Body of pancreas (tissue), 4 donors: ENCODE measurements around the gene ASTN1.

Experiments used
- POLR2A ChIP-seq, 3 donors: fragments of 450-650 bp; IDR thresholded peaks; one replicate each; pipeline ENCODE4 v1.6.1; 2016; ENCODE audit warnings: antibody characterized with exemption in 3 of 3, mild to moderate bottlenecking in 2 of 3
- TF ChIP-seq, protein P1 (sequence below), 7 experiments: fragments of 450-650 bp in 4 of 7; fragments of 200-600 bp in 3 of 7; sonication (generic) in 3 of 7; IDR thresholded peaks; one replicate each; pipeline ENCODE4 v1.5.1; 2016 to 2019; ENCODE audit warnings: antibody characterized with exemption in 7 of 7

DNA sequence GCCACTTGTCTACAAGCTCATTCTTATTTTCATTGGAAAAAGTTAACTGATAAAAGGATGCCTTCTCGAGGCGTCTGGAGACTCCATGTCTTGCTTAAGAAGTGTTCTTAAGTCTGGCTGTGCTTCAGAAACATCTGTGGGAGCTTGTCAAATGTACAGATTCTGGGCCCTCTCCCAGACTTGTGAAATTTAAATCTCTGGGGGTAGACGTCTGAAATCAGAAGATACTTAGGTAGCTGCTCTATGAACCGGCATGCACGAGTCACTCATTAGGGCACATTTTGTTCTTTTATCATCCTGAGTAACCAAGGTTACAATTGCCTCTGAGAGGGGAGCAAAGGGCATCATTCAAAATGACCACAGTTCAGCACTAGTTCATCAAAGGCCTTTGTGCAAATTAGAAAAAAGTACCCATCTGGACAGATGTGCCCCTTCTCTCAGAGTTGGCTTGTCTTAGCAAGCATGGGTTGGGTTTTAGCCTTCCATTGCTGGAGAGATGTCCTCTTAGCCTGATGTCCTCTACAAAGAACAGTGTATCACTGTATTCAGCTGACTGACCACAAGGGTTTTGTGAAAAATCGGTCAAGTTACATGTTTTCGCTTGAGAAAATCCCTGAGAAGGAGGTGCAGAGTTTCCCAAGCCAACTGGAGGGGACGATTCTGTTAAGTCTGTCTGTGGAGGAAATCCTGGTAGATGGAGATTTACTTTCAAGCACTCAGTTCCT, 156.9 kb downstream of the ASTN1 start:
- TF ChIP-seq, protein P1, sequence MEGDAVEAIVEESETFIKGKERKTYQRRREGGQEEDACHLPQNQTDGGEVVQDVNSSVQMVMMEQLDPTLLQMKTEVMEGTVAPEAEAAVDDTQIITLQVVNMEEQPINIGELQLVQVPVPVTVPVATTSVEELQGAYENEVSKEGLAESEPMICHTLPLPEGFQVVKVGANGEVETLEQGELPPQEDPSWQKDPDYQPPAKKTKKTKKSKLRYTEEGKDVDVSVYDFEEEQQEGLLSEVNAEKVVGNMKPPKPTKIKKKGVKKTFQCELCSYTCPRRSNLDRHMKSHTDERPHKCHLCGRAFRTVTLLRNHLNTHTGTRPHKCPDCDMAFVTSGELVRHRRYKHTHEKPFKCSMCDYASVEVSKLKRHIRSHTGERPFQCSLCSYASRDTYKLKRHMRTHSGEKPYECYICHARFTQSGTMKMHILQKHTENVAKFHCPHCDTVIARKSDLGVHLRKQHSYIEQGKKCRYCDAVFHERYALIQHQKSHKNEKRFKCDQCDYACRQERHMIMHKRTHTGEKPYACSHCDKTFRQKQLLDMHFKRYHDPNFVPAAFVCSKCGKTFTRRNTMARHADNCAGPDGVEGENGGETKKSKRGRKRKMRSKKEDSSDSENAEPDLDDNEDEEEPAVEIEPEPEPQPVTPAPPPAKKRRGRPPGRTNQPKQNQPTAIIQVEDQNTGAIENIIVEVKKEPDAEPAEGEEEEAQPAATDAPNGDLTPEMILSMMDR (IDR thresholded peaks at IDR 0.05): no peak
- no peak for TF ChIP-seq POLR2A (IDR thresholded peaks at IDR 0.05)
